ENCODE measurements around the gene DENND5A.

DNA sequence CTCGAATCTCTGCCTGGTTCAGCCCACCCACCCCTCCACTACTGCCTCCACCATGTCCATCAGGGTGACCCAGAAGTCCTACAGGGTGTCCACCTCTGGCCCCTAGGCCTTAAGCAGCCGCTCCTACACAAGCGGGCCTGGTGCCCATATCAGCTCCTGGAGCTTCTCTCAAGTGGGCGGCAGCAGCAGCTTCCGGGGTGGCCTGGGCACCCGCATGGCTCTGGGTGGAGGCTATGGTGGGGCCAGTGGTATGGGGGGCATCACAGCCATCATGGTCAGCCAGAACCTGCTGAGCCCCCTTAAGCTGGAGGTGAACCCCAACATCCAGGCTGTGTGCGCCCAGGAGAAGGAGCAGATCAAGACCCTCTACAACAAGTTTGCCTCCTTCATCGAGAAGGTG is 170.7 kb downstream of the DENND5A start:
- TF ChIP-seq, protein P1, sequence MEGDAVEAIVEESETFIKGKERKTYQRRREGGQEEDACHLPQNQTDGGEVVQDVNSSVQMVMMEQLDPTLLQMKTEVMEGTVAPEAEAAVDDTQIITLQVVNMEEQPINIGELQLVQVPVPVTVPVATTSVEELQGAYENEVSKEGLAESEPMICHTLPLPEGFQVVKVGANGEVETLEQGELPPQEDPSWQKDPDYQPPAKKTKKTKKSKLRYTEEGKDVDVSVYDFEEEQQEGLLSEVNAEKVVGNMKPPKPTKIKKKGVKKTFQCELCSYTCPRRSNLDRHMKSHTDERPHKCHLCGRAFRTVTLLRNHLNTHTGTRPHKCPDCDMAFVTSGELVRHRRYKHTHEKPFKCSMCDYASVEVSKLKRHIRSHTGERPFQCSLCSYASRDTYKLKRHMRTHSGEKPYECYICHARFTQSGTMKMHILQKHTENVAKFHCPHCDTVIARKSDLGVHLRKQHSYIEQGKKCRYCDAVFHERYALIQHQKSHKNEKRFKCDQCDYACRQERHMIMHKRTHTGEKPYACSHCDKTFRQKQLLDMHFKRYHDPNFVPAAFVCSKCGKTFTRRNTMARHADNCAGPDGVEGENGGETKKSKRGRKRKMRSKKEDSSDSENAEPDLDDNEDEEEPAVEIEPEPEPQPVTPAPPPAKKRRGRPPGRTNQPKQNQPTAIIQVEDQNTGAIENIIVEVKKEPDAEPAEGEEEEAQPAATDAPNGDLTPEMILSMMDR (IDR thresholded peaks at IDR 0.05): no peak
- TF ChIP-seq POLR2A (IDR thresholded peaks at IDR 0.05): no peak

Measured in body of pancreas (tissue), 4 donors.